Measurements from ENCODE around the gene FAM171A1. TPM values are rescaled to one million over a fixed set of nuclear protein-coding genes. Genes with fewer than 3 reads are reported as not detected.
A peak's percentile ranks its signal among the peaks of the same experiment; 100 is the strongest.

Gene FAM171A1
- total RNA-seq, 1 donor, result 16.8 TPM

GRCh38 chr10:15176269-15176668 is 194.8 kb downstream of the FAM171A1 start:
- no peak overlapping the region for H3K4me3 ChIP-seq (ENCODE audit: low read depth, low read length)
- DNase-seq (ENCODE audit: low read depth), result no peak
- no peak for TF ChIP-seq CTCF (IDR thresholded peaks at IDR 0.05; ENCODE audit: insufficient read depth, low read depth, low read length)

GRCh38 chr10:15175587-15175986 is 195.5 kb downstream of the FAM171A1 start:
- TF ChIP-seq CTCF (IDR thresholded peaks at IDR 0.05; ENCODE audit: insufficient read depth, low read depth, low read length), result no peak
- no peak for DNase-seq (ENCODE audit: low read depth)
- no peak overlapping the region for H3K4me3 ChIP-seq (ENCODE audit: low read depth, low read length)

GRCh38 chr10:15172306-15172840 is 198.7 kb downstream of the FAM171A1 start:
- no peak overlapping the region for H3K4me3 ChIP-seq (ENCODE audit: low read depth, low read length)
- DNase-seq (ENCODE audit: low read depth), result no peak
- no peak for TF ChIP-seq CTCF (IDR thresholded peaks at IDR 0.05; ENCODE audit: insufficient read depth, low read depth, low read length)

GRCh38 chr10:15169555-15170401 is 201.3 kb downstream of the FAM171A1 start:
- no peak for DNase-seq (ENCODE audit: low read depth)
- H3K4me3 ChIP-seq (ENCODE audit: low read depth, low read length), result no peak overlapping the region
- no peak for TF ChIP-seq CTCF (IDR thresholded peaks at IDR 0.05; ENCODE audit: insufficient read depth, low read depth, low read length)

- no peak overlapping the region for H3K4me3 ChIP-seq (ENCODE audit: low read depth, low read length)
- peak; percentile 98 for DNase-seq (ENCODE audit: low read depth)
- no peak for TF ChIP-seq CTCF (IDR thresholded peaks at IDR 0.05; ENCODE audit: insufficient read depth, low read depth, low read length)
Measured at GRCh38 chr10:15168786-15169554, 202.1 kb downstream of the FAM171A1 start.

GRCh38 chr10:15168291-15168785 is 202.8 kb downstream of the FAM171A1 start, which contains the start of gene NMT2:
Gene NMT2 (minus strand): TSS chr10:15168693. CDS start chr10:15168612, 81 bp downstream.
- peak; percentile 26 for TF ChIP-seq CTCF (IDR thresholded peaks at IDR 0.05; ENCODE audit: insufficient read depth, low read depth, low read length)
- H3K4me3 ChIP-seq (ENCODE audit: low read depth, low read length), result peak within 1 kb of the TSS; percentile 79
- no peak for DNase-seq (ENCODE audit: low read depth)
